Subcutaneous adipose tissue (tissue), 4 donors: ENCODE data around the gene CDK17. TPM values are rescaled to one million over a fixed set of nuclear protein-coding genes. Genes with fewer than 3 reads are reported as not detected.

ENCODE experiments used
- CTCF ChIP-seq: fragments of 450-650 bp; IDR thresholded peaks from one replicate; pipeline ENCODE4 v1.5.1; 2016; ENCODE audit warnings: low read depth, mild to moderate bottlenecking, control low read depth, antibody characterized with exemption, moderate library complexity
- total RNA-seq, 4 donors: library from RNA; depleted of rRNA; stranded (reverse); fragments of >200 nt; gene quantifications; one replicate each; pipeline ENCODE4 v1.1.0, GENCODE V29; 2016

Gene CDK17
- total RNA-seq, 4 donors from 2014 or later = 54.7 to 83.5 (median 63.2) TPM

GRCh38 chr12:96376865-96377264 lies 23.4 kb downstream of the CDK17 start:
- TF ChIP-seq CTCF = no peak

- no peak for TF ChIP-seq CTCF
Measured at GRCh38 chr12:96375841-96376604, 24.2 kb downstream of the CDK17 start.

DNA sequence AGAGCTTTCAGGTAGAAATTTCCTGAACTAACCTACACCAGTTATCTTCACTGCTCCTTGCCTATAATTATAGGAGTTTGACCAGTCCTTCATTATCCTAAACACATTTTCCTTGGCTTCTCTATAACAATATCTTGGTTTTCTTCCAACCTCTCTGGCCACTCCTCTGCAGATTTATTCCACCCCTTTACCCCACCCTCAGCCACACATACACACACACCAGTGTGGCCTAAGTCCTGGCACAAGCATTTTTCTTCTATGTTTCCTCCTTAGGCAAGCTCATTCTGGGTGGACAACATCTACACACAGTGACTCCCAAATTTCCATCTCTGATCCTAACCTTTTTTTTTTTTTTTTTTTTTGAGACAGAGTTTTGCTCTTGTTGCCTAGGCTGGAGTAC lies 25.1 kb downstream of the CDK17 start:
- no peak for TF ChIP-seq CTCF

GRCh38 chr12:96371790-96372699 lies 28.2 kb downstream of the CDK17 start:
- no peak for TF ChIP-seq CTCF

DNA sequence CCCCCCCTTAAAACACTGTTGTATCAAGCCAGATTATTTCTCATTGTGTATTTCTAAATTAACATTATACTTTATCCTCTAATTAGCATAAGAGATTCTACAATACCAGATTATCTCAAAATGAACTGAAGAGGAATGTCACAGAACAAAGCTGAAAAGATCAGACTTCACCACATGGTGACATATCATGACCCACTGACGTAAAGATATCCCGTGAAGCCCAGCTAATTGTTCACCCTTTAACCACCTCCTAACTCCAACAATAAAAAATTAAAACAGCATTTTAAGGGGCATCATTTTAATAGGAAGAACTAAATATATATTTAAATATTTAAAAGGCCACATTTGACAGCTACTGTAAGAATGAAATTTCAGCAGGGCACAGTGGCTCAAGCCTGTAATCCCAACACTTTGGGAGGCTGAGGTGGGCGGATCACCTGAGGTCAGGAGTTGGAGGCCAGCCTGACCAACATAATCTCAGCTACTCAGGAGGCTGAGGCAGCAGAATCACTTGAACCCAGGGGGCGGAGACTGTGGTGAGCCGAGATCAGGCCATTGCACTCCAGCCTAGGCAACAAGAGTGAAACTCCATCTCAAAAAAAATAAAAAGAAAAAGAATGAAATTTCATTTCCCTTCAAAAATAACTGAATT lies 29.0 kb downstream of the CDK17 start:
- no peak for TF ChIP-seq CTCF

- no peak for TF ChIP-seq CTCF
Measured at GRCh38 chr12:96368687-96369086, 31.6 kb downstream of the CDK17 start.

DNA sequence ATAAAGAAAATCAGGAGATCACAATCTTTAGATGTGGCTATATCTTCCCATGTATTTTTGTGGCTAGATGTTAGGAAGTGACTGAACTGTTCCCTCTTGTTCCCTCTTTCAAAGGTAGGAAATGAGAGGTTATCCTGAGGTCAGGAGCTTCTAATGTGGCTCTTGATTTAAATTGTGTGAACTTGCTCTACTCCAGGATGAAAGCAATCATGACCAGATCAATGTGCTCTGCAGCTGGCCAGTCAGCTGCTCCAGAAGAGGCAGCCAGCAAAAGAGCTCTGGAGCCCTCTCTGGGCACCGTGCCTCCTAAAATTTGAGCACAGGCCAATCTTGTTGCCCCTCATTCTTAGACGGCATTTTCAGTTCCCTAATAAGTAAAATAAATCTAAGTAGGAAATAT lies 32.0 kb downstream of the CDK17 start:
- TF ChIP-seq CTCF = no peak
